Smooth muscle cell of trachea (primary cell): ENCODE results near the gene PBLD. TPM values are rescaled to one million over a fixed set of nuclear protein-coding genes. Genes with fewer than 3 reads are reported as not detected.

Experiments used
- total RNA-seq: library from RNA; depleted of rRNA; stranded (reverse); fragments of >200 nt; gene quantifications from 2 replicates; pipeline ENCODE4 v1.2.1, GENCODE V29; 2014

Gene PBLD
- 5.5 and 5.6 TPM in 2 replicates for total RNA-seq

DNA sequence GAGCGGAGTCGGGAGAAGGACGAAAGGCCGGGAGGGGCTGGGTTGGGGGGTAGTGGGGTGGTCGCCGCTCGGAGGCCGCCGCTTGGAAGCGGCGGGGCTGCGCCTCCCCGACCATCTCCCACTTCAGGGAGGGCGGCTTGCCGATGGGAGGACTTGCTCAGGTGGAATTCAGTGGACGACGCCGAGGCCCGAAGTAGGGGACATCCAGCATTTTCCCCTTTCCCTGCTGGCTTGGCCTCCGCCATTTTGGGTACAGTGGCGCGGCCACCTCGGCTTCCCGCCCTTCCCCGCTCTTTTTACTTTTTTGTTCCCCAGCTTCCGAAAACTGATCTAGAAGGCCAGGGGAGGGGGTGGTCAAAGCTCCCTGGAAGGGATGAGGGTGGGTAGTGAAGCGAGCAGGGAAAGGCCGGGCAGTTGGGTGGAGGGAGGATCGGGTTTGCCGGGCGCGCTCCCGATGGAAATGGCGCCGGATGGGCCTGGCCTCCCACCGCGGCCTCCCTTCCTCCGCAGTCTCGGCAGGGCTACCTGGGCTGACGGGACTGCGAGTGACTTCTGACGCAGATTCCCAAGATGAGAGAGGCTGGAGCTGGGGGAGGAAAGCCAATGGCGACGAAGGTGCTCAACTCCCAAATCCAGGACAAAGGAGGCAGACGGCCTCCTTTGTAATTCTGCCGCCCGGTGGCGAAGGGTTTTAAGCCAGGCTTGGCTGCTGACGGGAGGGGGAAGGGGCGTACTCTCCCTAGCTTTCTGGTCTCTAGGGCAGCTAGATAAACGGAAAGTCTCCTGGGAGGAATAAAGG is at the start of gene PBLD:
Gene PBLD (minus strand): TSS at position 670 of the 799 bp plus-strand sequence. CDS start 26,084 bp downstream, outside the sequence.

DNA sequence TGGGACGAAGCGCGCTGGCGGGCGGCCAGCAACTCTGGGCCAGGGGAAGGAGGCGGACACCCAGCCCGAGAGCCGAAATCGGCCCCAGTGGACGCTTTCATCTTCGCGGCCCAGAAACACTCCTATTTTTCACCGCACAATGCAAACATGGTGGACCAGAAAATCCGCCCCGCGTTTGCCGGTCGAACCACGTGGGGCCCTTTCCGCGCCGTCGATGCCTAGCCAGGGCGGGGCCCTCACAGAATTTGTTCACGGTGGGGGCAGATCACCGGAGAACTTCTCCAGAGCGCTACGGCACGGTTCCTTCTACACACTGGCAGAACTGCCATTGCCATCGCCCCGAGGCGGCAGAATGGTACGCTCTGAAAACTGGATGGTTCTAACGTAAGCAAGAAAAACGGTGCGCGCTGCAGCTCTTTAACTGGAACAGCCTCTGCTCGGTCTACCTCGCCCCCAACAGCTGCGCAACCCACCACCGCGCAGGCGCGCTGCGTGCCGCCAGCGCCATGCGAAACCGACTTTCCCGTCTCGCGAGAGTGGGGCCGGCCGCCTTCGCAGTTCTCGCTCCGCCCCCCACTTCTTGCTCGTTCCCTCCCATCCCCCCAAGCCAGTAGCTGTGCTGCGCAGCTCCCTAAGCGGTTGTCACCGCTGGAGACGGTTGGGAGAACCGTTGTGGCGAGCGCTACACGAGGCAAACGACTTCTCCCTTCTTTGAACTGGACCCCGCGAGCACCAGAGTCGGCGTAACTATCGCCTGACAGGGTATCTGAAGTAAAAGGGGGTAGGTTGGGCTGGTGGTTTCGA is 1.1 kb downstream of the PBLD start, which contains the start of gene HNRNPH3:
Gene HNRNPH3 (plus strand): TSS at position 610 of the 804 bp plus-strand sequence. CDS start 5,158 bp downstream, outside the sequence.

Other genes with a start within 250 kb of the PBLD start
- 0.15 and 0.33 TPM in 2 replicates for gene MYPN, start 223.4 kb downstream of the PBLD start, total RNA-seq
- 0.17 TPM in 1 of 2 replicates, not detected in the other for gene ATOH7, start 100.8 kb downstream of the PBLD start, total RNA-seq
- 19.0 and 33.7 TPM in 2 replicates for gene HNRNPH3, start 864 bp downstream of the PBLD start, total RNA-seq
- 19.4 and 33.6 TPM in 2 replicates for gene RUFY2, start 74.3 kb upstream of the PBLD start, total RNA-seq
- 3.1 and 10.3 TPM in 2 replicates for gene DNA2, start 139.0 kb upstream of the PBLD start, total RNA-seq
- 11.7 and 17.6 TPM in 2 replicates for gene SLC25A16, start 194.6 kb upstream of the PBLD start, total RNA-seq
- 3.3 and 4.7 TPM in 2 replicates for gene TET1, start 227.4 kb upstream of the PBLD start, total RNA-seq